ENCODE results near the gene STYXL1. TPM values are rescaled to one million over a fixed set of nuclear protein-coding genes. Genes with fewer than 3 reads are reported as not detected.

The STYXL1 gene
- total and polyA plus RNA-seq, 2 experiments from 2014 or later = 56.3 to 70.1 TPM

DNA sequence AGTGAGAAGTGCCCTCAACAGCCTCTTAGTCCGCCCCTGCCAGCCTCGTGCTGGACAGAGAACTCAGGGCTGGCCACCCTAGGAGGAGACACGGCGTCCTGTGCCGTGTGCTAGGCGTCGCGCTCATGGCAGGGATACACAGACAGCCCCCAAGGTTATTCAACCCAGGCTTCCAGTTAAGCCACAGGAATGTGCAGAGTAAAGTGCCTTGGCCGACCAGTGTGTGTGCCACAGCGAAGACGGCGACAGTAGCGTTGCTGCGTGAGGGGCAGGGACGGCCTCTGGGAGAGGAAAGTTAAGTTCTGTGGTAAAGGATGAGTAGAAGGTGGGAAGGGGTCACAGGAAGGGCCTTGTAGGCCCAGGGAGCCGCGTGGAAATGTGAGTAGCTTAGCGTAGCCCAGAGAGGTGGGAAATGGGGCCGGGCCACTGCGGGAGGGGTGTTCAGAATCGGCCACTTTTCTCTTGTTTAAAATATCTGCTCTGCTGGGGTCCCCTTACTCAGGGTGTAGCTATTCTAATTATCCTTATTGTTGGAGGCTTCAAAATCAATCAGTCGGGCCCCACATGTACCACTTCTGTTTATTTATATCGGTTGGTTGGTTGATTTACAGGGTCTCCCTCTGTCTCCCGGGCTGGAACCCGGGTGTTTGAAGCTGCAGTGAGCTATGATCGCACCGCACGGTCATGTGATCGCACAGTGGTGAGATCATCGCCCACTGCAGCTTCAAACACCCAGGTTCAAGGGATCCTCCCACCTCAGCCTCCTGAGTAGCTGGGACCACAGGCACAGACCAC lies 77.9 kb downstream of the STYXL1 start:
- 87% methylated on average over 30 of the region's 30 CpGs for WGBS (ENCODE audit: low lambda C conversion rate, missing lambda C conversion rate)
- Histone ChIP-seq H3K79me2 (peaks cover 2% of the 10 kb centered on the region), H3K4me2 (no peak overlapping the region), H3K36me3 (replicated peaks; ENCODE audit: insufficient read depth, low read depth) (no peaks in the 10 kb centered on the region), H3K9me2 (replicated peaks; ENCODE audit: insufficient read depth) (no peaks in the 10 kb centered on the region), H4K20me1 (ENCODE audit: insufficient read depth, poor library complexity, severe bottlenecking) (no peaks in the 10 kb centered on the region), H3K27me3 (no peaks in the 10 kb centered on the region), H3K9me3 (ENCODE audit: low read depth) (no peaks in the 10 kb centered on the region), H3K27ac (peak overlapping the region; percentile 45), H3K4me3 (no peak overlapping the region), H3K4me1 (ENCODE audit: insufficient read depth) (peaks cover 9% of the 10 kb centered on the region), H2AFZ (no peak overlapping the region)
- no peak for DNase-seq (ENCODE audit: low spot score)
- TF ChIP-seq EZH2phosphoT487 (IDR thresholded peaks at IDR 0.05; ENCODE audit: low read depth, severe bottlenecking, unreplicated experiment) = no peak
- no peak for TF ChIP-seq EZH2 (IDR thresholded peaks at IDR 0.05; ENCODE audit: borderline replicate concordance)
- TF ChIP-seq, protein P1, sequence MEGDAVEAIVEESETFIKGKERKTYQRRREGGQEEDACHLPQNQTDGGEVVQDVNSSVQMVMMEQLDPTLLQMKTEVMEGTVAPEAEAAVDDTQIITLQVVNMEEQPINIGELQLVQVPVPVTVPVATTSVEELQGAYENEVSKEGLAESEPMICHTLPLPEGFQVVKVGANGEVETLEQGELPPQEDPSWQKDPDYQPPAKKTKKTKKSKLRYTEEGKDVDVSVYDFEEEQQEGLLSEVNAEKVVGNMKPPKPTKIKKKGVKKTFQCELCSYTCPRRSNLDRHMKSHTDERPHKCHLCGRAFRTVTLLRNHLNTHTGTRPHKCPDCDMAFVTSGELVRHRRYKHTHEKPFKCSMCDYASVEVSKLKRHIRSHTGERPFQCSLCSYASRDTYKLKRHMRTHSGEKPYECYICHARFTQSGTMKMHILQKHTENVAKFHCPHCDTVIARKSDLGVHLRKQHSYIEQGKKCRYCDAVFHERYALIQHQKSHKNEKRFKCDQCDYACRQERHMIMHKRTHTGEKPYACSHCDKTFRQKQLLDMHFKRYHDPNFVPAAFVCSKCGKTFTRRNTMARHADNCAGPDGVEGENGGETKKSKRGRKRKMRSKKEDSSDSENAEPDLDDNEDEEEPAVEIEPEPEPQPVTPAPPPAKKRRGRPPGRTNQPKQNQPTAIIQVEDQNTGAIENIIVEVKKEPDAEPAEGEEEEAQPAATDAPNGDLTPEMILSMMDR (IDR thresholded peaks at IDR 0.05; ENCODE audit: poor library complexity) = no peak

DNA sequence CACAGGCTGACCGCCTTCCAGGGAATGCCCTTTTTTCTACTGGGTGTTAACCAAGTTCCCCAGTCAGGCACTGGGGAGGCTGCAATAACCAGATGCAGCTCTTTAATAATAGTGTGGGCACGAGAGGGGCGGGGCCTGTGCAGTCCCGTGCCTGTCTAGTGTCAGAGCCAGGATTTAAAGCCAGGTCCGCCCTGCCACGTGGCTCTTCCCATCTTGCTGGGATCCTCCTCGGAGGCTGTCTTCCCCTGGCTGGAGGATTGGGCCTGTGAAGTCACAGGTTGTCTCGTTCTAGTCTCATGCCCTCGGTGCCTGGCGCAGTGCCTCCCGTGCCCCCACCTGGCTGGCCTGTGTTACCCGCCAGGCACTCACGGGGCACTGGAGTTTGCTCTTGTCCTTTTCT lies 78.6 kb downstream of the STYXL1 start:
- Histone ChIP-seq H3K27ac (peak overlapping the region; percentile 45), H3K79me2 (peaks cover 7% of the 10 kb centered on the region), H3K4me3 (no peak overlapping the region), H4K20me1 (ENCODE audit: insufficient read depth, poor library complexity, severe bottlenecking) (no peaks in the 10 kb centered on the region), H2AFZ (no peak overlapping the region), H3K9me3 (ENCODE audit: low read depth) (no peaks in the 10 kb centered on the region), H3K27me3 (no peaks in the 10 kb centered on the region), H3K4me2 (no peak overlapping the region), H3K36me3 (replicated peaks; ENCODE audit: insufficient read depth, low read depth) (no peaks in the 10 kb centered on the region), H3K9me2 (replicated peaks; ENCODE audit: insufficient read depth) (no peaks in the 10 kb centered on the region), H3K4me1 (ENCODE audit: insufficient read depth) (peaks cover 9% of the 10 kb centered on the region)
- 85% methylated on average over 13 of the region's 13 CpGs for WGBS (ENCODE audit: low lambda C conversion rate, missing lambda C conversion rate)
- TF ChIP-seq EZH2phosphoT487 (IDR thresholded peaks at IDR 0.05; ENCODE audit: low read depth, severe bottlenecking, unreplicated experiment) (no peak), EZH2 (IDR thresholded peaks at IDR 0.05; ENCODE audit: borderline replicate concordance) (no peak)
- TF ChIP-seq, protein P1 (IDR thresholded peaks at IDR 0.05; ENCODE audit: poor library complexity) = no peak
- DNase-seq (ENCODE audit: low spot score) = no peak

DNA sequence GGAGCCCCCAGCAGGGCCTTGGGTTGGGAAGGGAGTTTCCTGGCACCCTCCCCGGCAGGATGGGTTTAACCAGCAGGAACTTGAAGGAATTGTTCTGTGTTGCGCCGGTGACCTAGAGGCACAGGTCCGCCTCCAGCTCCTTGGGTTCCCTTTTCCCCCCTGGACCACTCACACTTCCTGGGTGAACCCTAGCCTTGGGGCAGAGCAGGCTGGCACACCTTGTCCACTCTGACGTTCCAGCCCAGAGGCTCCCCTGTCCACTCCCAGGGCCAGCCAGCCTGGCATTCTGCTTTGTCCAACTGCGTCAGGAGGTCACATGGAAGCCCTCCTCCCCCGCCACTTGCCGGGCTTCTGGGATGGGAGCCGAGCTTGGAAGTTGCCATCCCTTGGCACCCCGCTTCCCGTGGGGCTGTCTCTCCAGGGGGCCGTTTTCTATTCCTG lies 79.2 kb downstream of the STYXL1 start:
- TF ChIP-seq, protein P1 (IDR thresholded peaks at IDR 0.05; ENCODE audit: poor library complexity) = no peak
- no peak for TF ChIP-seq EZH2phosphoT487 (IDR thresholded peaks at IDR 0.05; ENCODE audit: low read depth, severe bottlenecking, unreplicated experiment)
- no peak for TF ChIP-seq EZH2 (IDR thresholded peaks at IDR 0.05; ENCODE audit: borderline replicate concordance)
- WGBS (ENCODE audit: low lambda C conversion rate, missing lambda C conversion rate) = 92% methylated on average over 12 of the region's 12 CpGs
- no peak overlapping the region for H3K4me2 ChIP-seq
- H3K4me3 ChIP-seq = no peak overlapping the region
- H2AFZ ChIP-seq = no peak overlapping the region
- no peaks in the 10 kb centered on the region for H3K36me3 ChIP-seq (replicated peaks; ENCODE audit: insufficient read depth, low read depth)
- no peaks in the 10 kb centered on the region for H3K9me3 ChIP-seq (ENCODE audit: low read depth)
- no peaks in the 10 kb centered on the region for H3K27me3 ChIP-seq
- H3K27ac ChIP-seq = no peak overlapping the region
- peaks cover 9% of the 10 kb centered on the region for H3K4me1 ChIP-seq (ENCODE audit: insufficient read depth)
- DNase-seq (ENCODE audit: low spot score) = no peak
- H3K79me2 ChIP-seq = peaks cover 7% of the 10 kb centered on the region
- H4K20me1 ChIP-seq (ENCODE audit: insufficient read depth, poor library complexity, severe bottlenecking) = no peaks in the 10 kb centered on the region
- no peaks in the 10 kb centered on the region for H3K9me2 ChIP-seq (replicated peaks; ENCODE audit: insufficient read depth)
